Calu3 (cell line): ENCODE measurements around the gene KCTD13. TPM values are rescaled to one million over a fixed set of nuclear protein-coding genes. Genes with fewer than 3 reads are reported as not detected.

Experiments
- BruUV-seq: library from RNA; stranded (reverse); fragments of 400-500 nt; replicated peaks from 2 replicates; lab custom pipeline; 2021; lab: Mats Ljungman, UMichigan
- CTCF ChIA-PET: fragments of 300-600 bp; sonication (Branson Sonifier 250); formaldehyde crosslinking; loops from one replicate; lab custom pipeline; 2022; ENCODE audit warnings: antibody characterized with exemption; lab: Charles Lee
- DNase-seq: peaks from one replicate; pipeline ENCODE4 v3.0.0; 2022
- H3K27ac Mint-ChIP-seq: one replicate; pipeline ENCODE4 v1.8.0; 2022; ENCODE audit warnings: mixed read lengths; ENCODE audit not compliant: unreplicated experiment
- H3K27me3 Mint-ChIP-seq: one replicate; pipeline ENCODE4 v1.8.0; 2022; ENCODE audit warnings: mixed read lengths; ENCODE audit not compliant: unreplicated experiment
- H3K36me3 Mint-ChIP-seq: one replicate; pipeline ENCODE4 v1.8.0; 2022; ENCODE audit warnings: mild to moderate bottlenecking, moderate library complexity, mixed read lengths; ENCODE audit not compliant: insufficient read depth, unreplicated experiment
- H3K4me1 Mint-ChIP-seq: one replicate; pipeline ENCODE4 v1.8.0; 2022; ENCODE audit warnings: mild to moderate bottlenecking, low read depth, mixed read lengths; ENCODE audit not compliant: unreplicated experiment
- H3K4me3 Mint-ChIP-seq: one replicate; pipeline ENCODE4 v1.8.0; 2022; ENCODE audit warnings: mild to moderate bottlenecking, low read depth, moderate library complexity, mixed read lengths; ENCODE audit not compliant: unreplicated experiment
- H3K9me3 Mint-ChIP-seq: one replicate; pipeline ENCODE4 v1.8.0; 2022; ENCODE audit warnings: low read depth, mixed read lengths; ENCODE audit not compliant: unreplicated experiment
- intact Hi-C: fragments of 100-400 bp; cut with micrococcal nuclease; formaldehyde crosslinking; loops from one replicate; pipeline ENCODE4 v1.10.0; 2022; ENCODE audit not compliant: unreplicated experiment
- total RNA-seq: library from RNA; stranded (reverse); gene quantifications from 2 replicates; pipeline ENCODE4 v1.2.3, GENCODE V29; 2022
- TF ChIP-seq, protein P1 (sequence below): fragments of 200-600 bp; IDR thresholded peaks from one replicate; pipeline ENCODE4 v1.8.0; 2022; ENCODE audit warnings: antibody characterized with exemption; ENCODE audit not compliant: unreplicated experiment

KCTD13 gene
- total RNA-seq, 1 experiment from 2014 or later = 55.8 TPM

DNA sequence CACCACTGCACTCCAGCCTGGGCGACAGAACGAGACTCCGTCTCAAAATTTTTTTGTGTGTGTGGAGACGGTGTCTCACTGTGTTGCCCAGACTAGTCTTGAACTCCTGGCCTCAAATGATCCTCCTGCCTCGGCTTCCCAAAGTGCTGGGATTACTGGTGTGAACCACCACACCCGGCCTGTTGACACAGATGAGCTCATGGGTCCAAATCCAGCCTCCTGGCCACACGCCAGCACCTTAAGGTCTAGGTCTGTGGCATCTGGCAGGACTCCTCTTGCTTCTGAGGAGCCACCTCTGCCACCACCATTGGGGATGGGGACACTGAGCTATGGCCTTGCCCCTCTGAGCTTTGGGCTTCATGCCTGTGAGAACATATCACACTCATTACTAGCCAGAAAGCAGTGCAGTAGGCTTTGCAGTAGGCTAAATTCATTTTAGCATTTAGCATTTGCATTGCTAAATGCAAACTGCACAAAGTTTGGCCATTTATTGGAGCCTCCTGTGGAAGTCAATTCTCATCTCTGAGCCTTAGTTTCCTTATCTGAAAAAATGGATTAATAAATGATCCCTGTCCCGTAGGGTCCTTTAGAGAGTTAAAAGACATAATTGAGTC lies 57.5 kb downstream of the KCTD13 start:
- no peak for DNase-seq
- Mint-ChIP-seq H3K27me3 (peaks cover 13% of the 10 kb centered on the region), H3K36me3 (peaks cover 5% of the 10 kb centered on the region), H3K4me3 (no peak overlapping the region), H3K4me1 (no peaks in the 10 kb centered on the region), H3K27ac (no peak overlapping the region), H3K9me3 (no peaks in the 10 kb centered on the region)
- BruUV-seq = no TSS peak
- intact Hi-C loops = no loop called here
- CTCF ChIA-PET = interaction anchor here (2.2 kb wide), 1 partner anchor 20 kb away, joined by 8 read pairs; no protein-coding TSS in a partner anchor
- TF ChIP-seq, protein P1, sequence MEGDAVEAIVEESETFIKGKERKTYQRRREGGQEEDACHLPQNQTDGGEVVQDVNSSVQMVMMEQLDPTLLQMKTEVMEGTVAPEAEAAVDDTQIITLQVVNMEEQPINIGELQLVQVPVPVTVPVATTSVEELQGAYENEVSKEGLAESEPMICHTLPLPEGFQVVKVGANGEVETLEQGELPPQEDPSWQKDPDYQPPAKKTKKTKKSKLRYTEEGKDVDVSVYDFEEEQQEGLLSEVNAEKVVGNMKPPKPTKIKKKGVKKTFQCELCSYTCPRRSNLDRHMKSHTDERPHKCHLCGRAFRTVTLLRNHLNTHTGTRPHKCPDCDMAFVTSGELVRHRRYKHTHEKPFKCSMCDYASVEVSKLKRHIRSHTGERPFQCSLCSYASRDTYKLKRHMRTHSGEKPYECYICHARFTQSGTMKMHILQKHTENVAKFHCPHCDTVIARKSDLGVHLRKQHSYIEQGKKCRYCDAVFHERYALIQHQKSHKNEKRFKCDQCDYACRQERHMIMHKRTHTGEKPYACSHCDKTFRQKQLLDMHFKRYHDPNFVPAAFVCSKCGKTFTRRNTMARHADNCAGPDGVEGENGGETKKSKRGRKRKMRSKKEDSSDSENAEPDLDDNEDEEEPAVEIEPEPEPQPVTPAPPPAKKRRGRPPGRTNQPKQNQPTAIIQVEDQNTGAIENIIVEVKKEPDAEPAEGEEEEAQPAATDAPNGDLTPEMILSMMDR = no peak

DNA sequence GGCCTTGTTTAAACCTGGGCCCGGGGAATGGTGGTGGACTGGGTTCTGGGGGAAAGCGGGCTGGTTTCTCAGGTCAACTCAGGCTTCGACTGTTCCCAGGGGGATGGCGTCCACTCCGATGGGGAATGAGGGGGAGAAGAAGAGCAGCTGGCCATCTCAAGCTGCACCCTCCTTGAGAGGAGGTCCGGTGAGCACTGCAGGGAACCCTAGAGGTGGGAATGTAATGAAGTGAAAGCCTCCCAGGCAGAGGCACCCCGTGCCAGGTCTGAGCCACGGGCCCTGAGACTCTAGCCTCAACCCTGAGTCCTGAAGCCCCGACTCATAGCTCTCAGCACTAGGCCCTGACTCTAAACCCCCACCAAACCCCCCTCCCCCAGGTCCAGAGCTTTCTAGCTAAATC lies 61.8 kb downstream of the KCTD13 start:
- intact Hi-C loops = loop anchor here (5.0 kb wide), 3 partner anchors 33 to 143 kb away; partner anchors contain the start of genes MVP and SEZ6L2
- no peak for DNase-seq
- Mint-ChIP-seq H3K4me1 (peaks cover 7% of the 10 kb centered on the region), H3K27ac (no peak overlapping the region), H3K4me3 (no peak overlapping the region), H3K36me3 (peaks cover 28% of the 10 kb centered on the region), H3K27me3 (peaks cover 13% of the 10 kb centered on the region), H3K9me3 (no peaks in the 10 kb centered on the region)
- CTCF ChIA-PET = interaction anchor here (0.6 to 0.9 kb wide), 2 partner anchors 11 to 36 kb away, joined by 4 read pairs; partner anchors contain the start of genes ASPHD1 and SEZ6L2
- no TSS peak for BruUV-seq
- TF ChIP-seq, protein P1 = no peak

DNA sequence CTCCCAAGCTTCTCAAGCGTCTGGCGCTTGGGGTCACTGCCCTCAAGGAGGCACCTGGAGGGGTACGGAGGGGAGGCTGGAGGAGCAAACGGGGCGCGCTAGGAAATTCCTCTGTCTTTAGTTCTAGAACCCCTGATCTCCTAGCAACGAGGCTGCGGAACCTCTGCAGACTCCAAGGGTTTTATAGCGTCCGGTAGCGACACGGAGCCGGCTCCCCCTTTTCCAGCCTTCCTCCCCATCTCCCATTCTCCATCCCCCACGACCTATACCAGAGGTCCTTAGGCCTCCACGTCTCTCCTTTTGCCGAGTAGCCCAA lies 62.4 kb downstream of the KCTD13 start:
- TF ChIP-seq, protein P1 = no peak
- CTCF ChIA-PET = interaction anchor here (0.5 to 0.6 kb wide), 2 partner anchors 18 to 31 kb away, joined by 3 read pairs; no protein-coding TSS in a partner anchor
- Mint-ChIP-seq H3K9me3 (no peaks in the 10 kb centered on the region), H3K4me1 (peaks cover 7% of the 10 kb centered on the region), H3K4me3 (peak overlapping the region; percentile 89), H3K27ac (peak overlapping the region; percentile 99), H3K36me3 (peaks cover 31% of the 10 kb centered on the region), H3K27me3 (peaks cover 13% of the 10 kb centered on the region)
- DNase-seq = no peak
- no TSS peak for BruUV-seq
- intact Hi-C loops = loop anchor here (2.0 to 5.0 kb wide), 4 partner anchors 34 to 157 kb away; partner anchors contain the start of genes MVP and SEZ6L2

DNA sequence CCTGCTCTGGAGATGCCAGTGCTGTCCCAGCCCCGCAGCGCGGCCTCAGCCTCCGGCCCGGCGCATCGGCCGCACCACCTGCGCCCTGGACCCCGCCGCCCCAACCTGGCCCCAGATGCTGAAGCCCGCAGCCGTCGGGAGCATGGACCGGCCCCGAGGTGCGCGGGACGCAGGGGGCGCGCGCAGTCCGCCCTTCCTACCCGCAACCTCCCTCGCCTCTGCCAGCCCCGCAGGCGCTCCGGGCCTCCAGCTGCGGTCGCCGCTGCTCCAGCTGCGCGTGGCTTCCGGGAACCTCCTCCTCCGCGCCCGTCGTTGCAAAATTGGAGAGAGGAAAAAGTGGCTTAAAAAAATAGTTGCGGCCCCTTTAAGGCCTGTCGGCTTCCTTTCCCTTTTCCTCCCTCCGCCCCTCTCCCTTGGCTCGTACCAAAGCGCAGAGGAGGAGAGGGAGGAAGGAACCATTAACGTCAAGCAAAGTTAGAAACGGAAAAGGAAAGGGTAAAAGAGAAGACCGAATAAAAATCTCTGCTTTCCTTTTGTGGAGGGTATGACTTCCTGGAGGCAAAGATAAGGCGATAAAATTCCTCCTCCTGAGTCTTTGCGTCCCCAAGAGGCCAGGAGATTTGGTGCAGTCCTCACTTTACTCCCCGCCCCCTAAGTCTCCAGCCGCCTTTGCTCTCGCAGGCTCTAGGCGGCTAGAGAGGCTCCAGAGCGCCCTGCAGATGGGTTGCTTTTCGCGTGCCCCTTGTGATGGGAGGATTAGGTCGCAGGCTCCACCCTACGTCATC lies 63.0 kb downstream of the KCTD13 start, which contains the start of gene CDIPT:
TSS of gene CDIPT (minus strand) at position 343 of the 785 bp plus-strand sequence. CDS start 369 bp downstream, outside the sequence.
- BruUV-seq = TSS peak; percentile 69
- TF ChIP-seq, protein P1 = peak; percentile 23
- Mint-ChIP-seq H3K36me3 (peaks cover 31% of the 10 kb centered on the region), H3K4me3 (peak within 1 kb of the TSS; percentile 89), H3K4me1 (peaks cover 7% of the 10 kb centered on the region), H3K27me3 (peaks cover 9% of the 10 kb centered on the region), H3K9me3 (no peaks in the 10 kb centered on the region), H3K27ac (peak within 1 kb of the TSS; percentile 99)
- intact Hi-C loops = loop anchor here (2.0 to 5.0 kb wide), 4 partner anchors 34 to 158 kb away; partner anchors contain the start of genes MVP and SEZ6L2
- CTCF ChIA-PET = interaction anchor here (0.5 to 0.6 kb wide), 2 partner anchors 18 to 31 kb away, joined by 3 read pairs; no protein-coding TSS in a partner anchor
- peak; percentile 95 for DNase-seq
